ENCODE data around the gene PUM1.
"Not testable (repeated sequence)": the region's sequence is repeated elsewhere in the genome, so short reads cannot be mapped to it uniquely, and the experiment has no call there.

The PUM1 gene

DNA sequence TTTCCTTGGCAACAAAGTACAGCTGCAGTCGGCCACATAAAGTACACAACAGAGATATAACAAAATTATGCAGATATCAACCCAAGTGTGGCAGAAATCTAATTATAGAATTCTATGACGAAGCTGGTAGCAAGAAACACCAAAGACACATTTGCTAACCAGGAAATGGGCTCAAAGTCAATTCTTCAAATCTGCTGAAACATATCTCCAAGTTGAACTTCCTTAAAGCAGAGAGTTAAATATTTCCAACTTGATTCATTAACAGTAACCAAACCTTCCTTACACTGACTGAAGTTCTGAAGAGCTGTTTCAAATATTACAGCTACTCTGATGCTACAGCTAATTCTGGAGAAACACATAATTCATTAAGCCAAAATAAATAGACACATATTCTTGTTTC lies 89.4 kb downstream of the PUM1 start:
- Histone ChIP-seq H3K36me3 (ENCODE audit: control insufficient read depth, insufficient read depth, low read length) (peaks cover 72% of the 10 kb centered on the region), H3K27ac (ENCODE audit: low read depth, low read length) (no peak overlapping the region), H3K9me3 (ENCODE audit: control insufficient read depth, insufficient read depth, low read depth, low read length) (no peaks in the 10 kb centered on the region), H3K4me3 (ENCODE audit: low read depth, low read length) (no peak overlapping the region), H3K9ac (ENCODE audit: low read length) (no peak overlapping the region), H3K27me3 (ENCODE audit: control insufficient read depth, insufficient read depth, low read length) (no peaks in the 10 kb centered on the region), H3K4me1 (ENCODE audit: control insufficient read depth, insufficient read depth, low read length) (no peaks in the 10 kb centered on the region)

DNA sequence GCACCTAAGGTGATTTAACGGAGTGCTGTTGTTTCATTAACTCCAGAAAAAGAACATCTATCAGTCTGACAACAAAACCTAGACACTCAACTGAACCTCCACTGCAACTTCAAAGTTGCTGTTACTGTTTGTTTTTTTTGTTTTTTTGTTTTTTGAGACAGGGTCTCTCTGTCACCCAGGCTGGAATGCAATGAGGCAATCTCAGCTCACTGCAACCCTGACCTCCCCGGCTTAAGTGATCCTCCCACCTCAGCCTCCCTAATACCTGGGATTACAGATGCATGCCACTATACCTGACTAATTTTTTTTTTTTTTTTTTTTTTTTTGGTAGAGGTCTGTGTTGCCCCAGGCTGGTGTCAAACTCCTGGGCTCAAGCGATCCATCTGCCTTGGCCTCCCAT lies 90.3 kb downstream of the PUM1 start:
- Histone ChIP-seq H3K4me1 (ENCODE audit: control insufficient read depth, insufficient read depth, low read length) (no peaks in the 10 kb centered on the region), H3K4me3 (ENCODE audit: low read depth, low read length) (no peak overlapping the region), H3K27me3 (ENCODE audit: control insufficient read depth, insufficient read depth, low read length) (no peaks in the 10 kb centered on the region), H3K9ac (ENCODE audit: low read length) (no peak overlapping the region), H3K27ac (ENCODE audit: low read depth, low read length) (no peak overlapping the region), H3K9me3 (ENCODE audit: control insufficient read depth, insufficient read depth, low read depth, low read length) (no peaks in the 10 kb centered on the region), H3K36me3 (ENCODE audit: control insufficient read depth, insufficient read depth, low read length) (peaks cover 73% of the 10 kb centered on the region)

DNA sequence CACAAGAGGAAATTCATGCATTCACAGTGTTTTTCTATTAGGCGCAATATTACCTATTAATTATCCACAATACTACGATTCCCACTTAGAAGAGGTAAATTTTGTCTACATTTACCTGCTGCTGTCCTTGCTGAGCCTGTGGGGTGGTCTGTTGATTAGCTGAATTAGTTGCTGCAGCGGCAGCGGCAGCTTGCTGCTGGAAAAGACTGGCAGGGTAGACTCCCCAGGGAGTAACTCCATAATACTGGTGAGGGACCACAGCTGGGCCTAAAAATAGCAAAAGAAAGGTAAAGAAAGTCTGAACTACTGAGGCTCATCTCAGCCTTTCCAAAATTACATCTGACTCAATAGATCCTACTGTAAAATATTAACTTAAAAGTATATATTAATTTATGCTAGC lies 91.0 kb downstream of the PUM1 start:
- Histone ChIP-seq H3K27ac (ENCODE audit: low read depth, low read length) (no peak overlapping the region), H3K27me3 (ENCODE audit: control insufficient read depth, insufficient read depth, low read length) (no peaks in the 10 kb centered on the region), H3K4me3 (ENCODE audit: low read depth, low read length) (no peak overlapping the region), H3K4me1 (ENCODE audit: control insufficient read depth, insufficient read depth, low read length) (no peaks in the 10 kb centered on the region), H3K9me3 (ENCODE audit: control insufficient read depth, insufficient read depth, low read depth, low read length) (no peaks in the 10 kb centered on the region), H3K36me3 (ENCODE audit: control insufficient read depth, insufficient read depth, low read length) (peaks cover 73% of the 10 kb centered on the region), H3K9ac (ENCODE audit: low read length) (no peak overlapping the region)

DNA sequence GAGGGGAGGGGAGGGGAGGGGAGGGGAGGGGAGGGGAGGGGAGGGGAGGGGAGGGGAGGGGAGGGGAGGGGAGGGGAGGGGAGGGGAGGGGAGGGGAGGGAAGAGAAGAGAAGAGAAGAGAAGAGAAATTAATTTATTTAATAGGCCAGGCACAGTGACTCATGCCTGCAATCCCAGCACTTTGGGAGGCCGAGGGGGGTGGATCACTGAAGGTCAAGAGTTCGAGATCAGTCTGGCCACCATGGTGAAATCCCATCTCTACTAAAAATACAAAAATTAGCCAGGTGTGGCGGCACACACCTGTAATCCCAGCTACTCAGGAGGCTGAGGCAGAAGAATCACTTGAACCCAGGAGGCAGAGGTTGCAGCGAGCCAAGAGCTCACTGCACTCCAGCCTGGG lies 93.2 kb downstream of the PUM1 start:
- H3K9me3 ChIP-seq (ENCODE audit: control insufficient read depth, insufficient read depth, low read depth, low read length); H3K4me3 ChIP-seq (ENCODE audit: low read depth, low read length); H3K27me3 ChIP-seq (ENCODE audit: control insufficient read depth, insufficient read depth, low read length); H3K4me1 ChIP-seq (ENCODE audit: control insufficient read depth, insufficient read depth, low read length); H3K9ac ChIP-seq (ENCODE audit: low read length); H3K27ac ChIP-seq (ENCODE audit: low read depth, low read length): not testable (repeated sequence)
- H3K36me3 ChIP-seq (ENCODE audit: control insufficient read depth, insufficient read depth, low read length), result peaks cover 75% of the 10 kb centered on the region

DNA sequence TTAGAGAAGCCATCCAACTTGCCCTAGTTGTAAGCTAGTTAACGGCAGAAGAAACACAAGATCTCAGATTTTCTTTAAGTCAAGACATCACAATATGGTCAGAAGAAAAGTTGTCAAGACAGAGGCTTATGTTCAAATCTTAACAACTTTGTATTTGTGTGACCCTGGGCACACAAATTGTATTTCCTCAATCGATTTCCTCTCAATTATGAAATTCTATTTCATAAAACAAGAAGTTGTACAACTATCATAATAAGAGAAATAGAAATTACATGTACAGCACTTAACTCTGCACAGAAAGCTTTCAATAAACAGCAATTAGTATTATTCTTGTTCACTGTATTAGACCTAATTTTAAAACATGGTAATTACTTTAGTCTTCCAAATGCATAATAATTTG lies 94.0 kb downstream of the PUM1 start:
- peaks cover 75% of the 10 kb centered on the region for H3K36me3 ChIP-seq (ENCODE audit: control insufficient read depth, insufficient read depth, low read length)
- H3K27me3 ChIP-seq (ENCODE audit: control insufficient read depth, insufficient read depth, low read length), result no peaks in the 10 kb centered on the region
- H3K9me3 ChIP-seq (ENCODE audit: control insufficient read depth, insufficient read depth, low read depth, low read length), result no peaks in the 10 kb centered on the region
- H3K4me1 ChIP-seq (ENCODE audit: control insufficient read depth, insufficient read depth, low read length), result no peaks in the 10 kb centered on the region
- H3K4me3 ChIP-seq (ENCODE audit: low read depth, low read length), result no peak overlapping the region
- no peak overlapping the region for H3K9ac ChIP-seq (ENCODE audit: low read length)
- H3K27ac ChIP-seq (ENCODE audit: low read depth, low read length), result no peak overlapping the region; the same call in 1 of the 2 replicates

DNA sequence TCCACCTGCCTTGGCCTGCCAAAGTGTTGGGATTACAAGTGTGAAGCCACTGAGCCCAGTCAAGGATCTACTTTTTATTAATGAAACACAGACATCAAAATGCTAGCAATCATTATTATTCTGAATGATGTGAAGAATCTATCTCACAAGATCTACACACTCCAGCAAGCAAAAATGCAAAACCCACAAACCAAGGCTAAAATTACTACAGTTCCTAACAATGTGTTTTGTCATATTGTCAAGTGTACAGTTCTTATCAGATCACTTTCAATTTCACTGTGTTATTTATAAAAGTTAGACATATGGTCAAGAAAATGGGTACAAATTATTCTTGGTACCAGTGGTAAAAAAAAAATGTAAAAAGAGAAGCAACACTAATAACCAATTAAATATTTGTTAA lies 95.6 kb downstream of the PUM1 start:
- no peak overlapping the region for H3K9ac ChIP-seq (ENCODE audit: low read length)
- no peak overlapping the region for H3K4me3 ChIP-seq (ENCODE audit: low read depth, low read length)
- H3K4me1 ChIP-seq (ENCODE audit: control insufficient read depth, insufficient read depth, low read length), result no peaks in the 10 kb centered on the region
- peaks cover 81% of the 10 kb centered on the region for H3K36me3 ChIP-seq (ENCODE audit: control insufficient read depth, insufficient read depth, low read length)
- H3K27me3 ChIP-seq (ENCODE audit: control insufficient read depth, insufficient read depth, low read length), result no peaks in the 10 kb centered on the region
- no peak overlapping the region for H3K27ac ChIP-seq (ENCODE audit: low read depth, low read length)
- H3K9me3 ChIP-seq (ENCODE audit: control insufficient read depth, insufficient read depth, low read depth, low read length), result no peaks in the 10 kb centered on the region

GRCh38 chr1:30968220-30968971 lies 97.1 kb downstream of the PUM1 start:
- peaks cover 86% of the 10 kb centered on the region for H3K36me3 ChIP-seq (ENCODE audit: control insufficient read depth, insufficient read depth, low read length)
- H3K27me3 ChIP-seq (ENCODE audit: control insufficient read depth, insufficient read depth, low read length), result no peaks in the 10 kb centered on the region
- no peaks in the 10 kb centered on the region for H3K4me1 ChIP-seq (ENCODE audit: control insufficient read depth, insufficient read depth, low read length)
- no peak overlapping the region for H3K4me3 ChIP-seq (ENCODE audit: low read depth, low read length)
- H3K9ac ChIP-seq (ENCODE audit: low read length), result no peak overlapping the region
- H3K27ac ChIP-seq (ENCODE audit: low read depth, low read length), result no peak overlapping the region
- no peaks in the 10 kb centered on the region for H3K9me3 ChIP-seq (ENCODE audit: control insufficient read depth, insufficient read depth, low read depth, low read length)

GRCh38 chr1:30966690-30967369 lies 98.7 kb downstream of the PUM1 start:
- Histone ChIP-seq H3K9ac (ENCODE audit: low read length) (no peak overlapping the region), H3K4me1 (ENCODE audit: control insufficient read depth, insufficient read depth, low read length) (no peaks in the 10 kb centered on the region), H3K27ac (ENCODE audit: low read depth, low read length) (no peak overlapping the region), H3K27me3 (ENCODE audit: control insufficient read depth, insufficient read depth, low read length) (no peaks in the 10 kb centered on the region), H3K36me3 (ENCODE audit: control insufficient read depth, insufficient read depth, low read length) (peaks cover 99% of the 10 kb centered on the region), H3K4me3 (ENCODE audit: low read depth, low read length) (no peak overlapping the region), H3K9me3 (ENCODE audit: control insufficient read depth, insufficient read depth, low read depth, low read length) (no peaks in the 10 kb centered on the region)

GRCh38 chr1:30965924-30966599 lies 99.5 kb downstream of the PUM1 start:
- Histone ChIP-seq H3K9me3 (ENCODE audit: control insufficient read depth, insufficient read depth, low read depth, low read length) (no peaks in the 10 kb centered on the region), H3K36me3 (ENCODE audit: control insufficient read depth, insufficient read depth, low read length) (peaks cover 99% of the 10 kb centered on the region), H3K27me3 (ENCODE audit: control insufficient read depth, insufficient read depth, low read length) (no peaks in the 10 kb centered on the region), H3K4me3 (ENCODE audit: low read depth, low read length) (no peak overlapping the region), H3K27ac (ENCODE audit: low read depth, low read length) (no peak overlapping the region), H3K4me1 (ENCODE audit: control insufficient read depth, insufficient read depth, low read length) (no peaks in the 10 kb centered on the region), H3K9ac (ENCODE audit: low read length) (no peak overlapping the region)

GRCh38 chr1:30964706-30965105 lies 100.8 kb downstream of the PUM1 start:
- Histone ChIP-seq H3K27ac (ENCODE audit: low read depth, low read length) (no peak overlapping the region), H3K4me1 (ENCODE audit: control insufficient read depth, insufficient read depth, low read length) (no peaks in the 10 kb centered on the region), H3K9ac (ENCODE audit: low read length) (no peak overlapping the region), H3K27me3 (ENCODE audit: control insufficient read depth, insufficient read depth, low read length) (no peaks in the 10 kb centered on the region), H3K4me3 (ENCODE audit: low read depth, low read length) (no peak overlapping the region), H3K9me3 (ENCODE audit: control insufficient read depth, insufficient read depth, low read depth, low read length) (no peaks in the 10 kb centered on the region), H3K36me3 (ENCODE audit: control insufficient read depth, insufficient read depth, low read length) (peaks cover 96% of the 10 kb centered on the region)
